Mucosa of stomach (tissue), 1 donor: ENCODE results near the gene RABGEF1.
"Not testable (repeated sequence)": the region's sequence is repeated elsewhere in the genome, so short reads cannot be mapped to it uniquely, and the experiment has no call there.

Experiments
- H3K27me3 ChIP-seq: one replicate; pipeline ENCODE4 v1.7.0; 2013; ENCODE audit warnings: mild to moderate bottlenecking, low read length; ENCODE audit not compliant: control insufficient read depth, insufficient read depth
- H3K36me3 ChIP-seq: one replicate; pipeline ENCODE4 v1.7.0; 2013; ENCODE audit warnings: low read length; ENCODE audit not compliant: control insufficient read depth, insufficient read depth
- H3K4me1 ChIP-seq: one replicate; pipeline ENCODE4 v1.7.0; 2013; ENCODE audit warnings: mild to moderate bottlenecking, low read length; ENCODE audit not compliant: control insufficient read depth, insufficient read depth
- H3K4me3 ChIP-seq: one replicate; pipeline ENCODE4 v1.7.0; 2013; ENCODE audit warnings: low read length
- H3K9ac ChIP-seq: one replicate; pipeline ENCODE4 v1.7.0; 2013; ENCODE audit warnings: mild to moderate bottlenecking, low read length, moderate library complexity
- H3K9me3 ChIP-seq: one replicate; pipeline ENCODE4 v1.7.0; 2013; ENCODE audit warnings: mild to moderate bottlenecking, low read length, moderate library complexity; ENCODE audit not compliant: control insufficient read depth
- donor health status: Pancreatic carcinoma.

The RABGEF1 gene

GRCh38 chr7:66740302-66740979, at the start of gene RABGEF1:
Gene RABGEF1 (plus strand): TSS chr7:66740733. CDS start chr7:66771900, 31,167 bp downstream.
- Histone ChIP-seq H3K27me3 (no peaks in the 10 kb centered on the region), H3K36me3 (no peaks in the 10 kb centered on the region), H3K9ac (peak within 1 kb of the TSS; percentile 83), H3K4me3 (peak within 1 kb of the TSS; percentile 52), H3K9me3 (no peaks in the 10 kb centered on the region), H3K4me1 (peaks cover 5% of the 10 kb centered on the region)

GRCh38 chr7:66693331-66693730, 47.2 kb upstream of the RABGEF1 start:
- Histone ChIP-seq H3K4me3 (no peak overlapping the region), H3K36me3 (no peaks in the 10 kb centered on the region), H3K9ac (no peak overlapping the region), H3K27me3 (no peaks in the 10 kb centered on the region), H3K4me1 (no peaks in the 10 kb centered on the region), H3K9me3 (no peaks in the 10 kb centered on the region)

GRCh38 chr7:66694286-66694685, 46.2 kb upstream of the RABGEF1 start:
- Histone ChIP-seq H3K4me3 (no peak overlapping the region), H3K9me3 (no peaks in the 10 kb centered on the region), H3K27me3 (no peaks in the 10 kb centered on the region), H3K36me3 (no peaks in the 10 kb centered on the region), H3K4me1 (no peaks in the 10 kb centered on the region), H3K9ac (no peak overlapping the region)

GRCh38 chr7:66695417-66695816, 45.1 kb upstream of the RABGEF1 start:
- not testable (repeated sequence) for H3K27me3 ChIP-seq, H3K4me1 ChIP-seq, H3K36me3 ChIP-seq, H3K4me3 ChIP-seq, H3K9ac ChIP-seq, H3K9me3 ChIP-seq

GRCh38 chr7:66696134-66696533, 44.4 kb upstream of the RABGEF1 start:
- H3K27me3 ChIP-seq, H3K4me3 ChIP-seq, H3K9ac ChIP-seq, H3K9me3 ChIP-seq, H3K4me1 ChIP-seq, H3K36me3 ChIP-seq: not testable (repeated sequence)

GRCh38 chr7:66696774-66697191, 43.8 kb upstream of the RABGEF1 start:
- Histone ChIP-seq H3K4me1 (no peaks in the 10 kb centered on the region), H3K9me3 (no peaks in the 10 kb centered on the region), H3K27me3 (no peaks in the 10 kb centered on the region), H3K36me3 (no peaks in the 10 kb centered on the region), H3K4me3 (no peak overlapping the region), H3K9ac (no peak overlapping the region)

GRCh38 chr7:66697449-66698438, 42.8 kb upstream of the RABGEF1 start:
- Histone ChIP-seq H3K9me3 (no peaks in the 10 kb centered on the region), H3K9ac (no peak overlapping the region), H3K4me1 (no peaks in the 10 kb centered on the region), H3K27me3 (no peaks in the 10 kb centered on the region), H3K36me3 (no peaks in the 10 kb centered on the region), H3K4me3 (no peak overlapping the region)

GRCh38 chr7:66698652-66699205, 41.8 kb upstream of the RABGEF1 start:
- Histone ChIP-seq H3K4me3 (no peak overlapping the region), H3K9me3 (no peaks in the 10 kb centered on the region), H3K27me3 (no peaks in the 10 kb centered on the region), H3K4me1 (no peaks in the 10 kb centered on the region), H3K36me3 (no peaks in the 10 kb centered on the region), H3K9ac (no peak overlapping the region)

GRCh38 chr7:66699998-66700397, 40.5 kb upstream of the RABGEF1 start:
- no peaks in the 10 kb centered on the region for H3K9me3 ChIP-seq
- no peaks in the 10 kb centered on the region for H3K36me3 ChIP-seq
- no peak overlapping the region for H3K4me3 ChIP-seq
- H3K27me3 ChIP-seq = no peaks in the 10 kb centered on the region
- no peaks in the 10 kb centered on the region for H3K4me1 ChIP-seq
- H3K9ac ChIP-seq = no peak overlapping the region

- H3K9me3 ChIP-seq = no peaks in the 10 kb centered on the region
- H3K36me3 ChIP-seq = no peaks in the 10 kb centered on the region
- no peaks in the 10 kb centered on the region for H3K4me1 ChIP-seq
- H3K27me3 ChIP-seq = no peaks in the 10 kb centered on the region
- H3K4me3 ChIP-seq = no peak overlapping the region
- no peak overlapping the region for H3K9ac ChIP-seq
Observed at GRCh38 chr7:66700633-66701131, 39.9 kb upstream of the RABGEF1 start.

- H3K36me3 ChIP-seq = no peaks in the 10 kb centered on the region
- no peaks in the 10 kb centered on the region for H3K4me1 ChIP-seq
Observed at GRCh38 chr7:66707825-66708224, 32.7 kb upstream of the RABGEF1 start.

GRCh38 chr7:66710752-66711151, 29.8 kb upstream of the RABGEF1 start:
- H3K36me3 ChIP-seq, H3K27me3 ChIP-seq, H3K4me1 ChIP-seq, H3K4me3 ChIP-seq, H3K9ac ChIP-seq, H3K9me3 ChIP-seq: not testable (repeated sequence)

More at GRCh38 chr7:66707825-66708224, 32.7 kb upstream of the RABGEF1 start:
- Histone ChIP-seq H3K9ac (no peak overlapping the region), H3K4me3 (no peak overlapping the region), H3K27me3 (no peaks in the 10 kb centered on the region), H3K9me3 (no peaks in the 10 kb centered on the region)
